ENCODE results near the gene TMPRSS15.
"Not testable (repeated sequence)": the region's sequence is repeated elsewhere in the genome, so short reads cannot be mapped to it uniquely, and the experiment has no call there.

Gene TMPRSS15

GRCh38 chr21:18403735-18404450, at the start of gene TMPRSS15:
TMPRSS15 (minus strand) TSS chr21:18403785; CDS start chr21:18403622, 163 bp downstream.
- no peak for DNase-seq (ENCODE audit: low read depth in 2 of 3, low spot score in 1 of 3)

DNA sequence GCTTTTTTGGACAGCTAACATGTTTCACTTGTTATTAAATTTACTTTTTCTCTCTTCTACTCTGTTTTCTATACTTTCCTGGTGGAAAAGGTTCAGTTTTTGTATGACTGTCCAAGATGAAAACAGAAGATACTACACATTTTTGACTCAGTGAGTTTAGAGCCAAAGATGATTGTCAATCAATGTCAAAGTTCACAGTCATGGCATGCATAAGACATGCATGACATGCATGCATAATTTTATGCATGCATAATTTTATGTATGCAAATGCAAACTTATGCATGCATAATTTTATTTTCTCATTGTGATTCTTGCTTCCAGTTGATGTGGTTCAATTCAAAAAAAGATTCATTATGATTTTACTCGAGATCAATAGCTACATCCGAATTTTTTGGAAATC, 48.1 kb upstream of the TMPRSS15 start:
- no peak for DNase-seq (ENCODE audit: low read depth in 2 of 3, low spot score in 1 of 3)

DNA sequence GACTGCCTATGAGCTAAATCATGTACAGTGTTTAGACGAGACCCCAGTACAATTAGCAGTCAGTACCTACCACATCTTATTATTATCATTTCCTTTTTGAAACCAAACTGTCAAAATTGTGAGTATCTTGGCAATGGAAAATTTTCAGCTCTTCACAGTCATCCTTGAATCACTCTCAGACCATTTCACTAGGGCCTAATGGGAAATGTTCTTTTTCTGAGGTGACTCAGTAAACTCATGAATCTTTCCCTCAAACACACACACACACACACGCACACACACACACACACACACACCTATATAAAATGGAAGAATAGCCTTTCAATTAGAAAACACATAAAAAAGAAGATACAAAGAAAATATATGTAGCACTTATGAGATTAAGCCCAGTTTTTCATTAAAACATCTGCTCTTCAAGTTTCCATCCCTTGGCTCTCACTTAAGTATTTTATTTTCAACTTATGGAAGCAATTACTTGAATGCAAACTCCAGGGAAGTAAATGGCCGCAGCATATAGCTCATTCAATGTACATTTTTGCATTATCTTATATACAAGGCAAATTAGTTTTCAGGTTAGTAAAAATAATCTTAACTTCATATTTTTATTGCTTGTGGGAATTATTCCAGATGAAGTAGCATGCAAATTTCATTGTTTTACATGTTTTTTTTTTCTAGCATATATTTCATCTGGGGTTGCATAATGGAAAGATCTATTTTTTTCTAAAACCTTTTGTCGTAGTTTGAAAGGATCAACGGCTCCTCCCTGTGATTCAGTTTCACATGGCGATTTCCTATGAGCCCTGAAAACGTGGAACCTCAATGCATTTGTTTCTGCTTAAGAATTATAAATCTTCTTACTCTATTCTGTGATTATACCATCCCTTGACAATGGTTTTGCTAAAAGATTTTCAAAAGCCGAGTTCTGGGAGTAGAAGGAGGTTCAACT, 46.3 kb upstream of the TMPRSS15 start:
- no peak for DNase-seq (ENCODE audit: low read depth in 2 of 3, low spot score in 1 of 3)

DNA sequence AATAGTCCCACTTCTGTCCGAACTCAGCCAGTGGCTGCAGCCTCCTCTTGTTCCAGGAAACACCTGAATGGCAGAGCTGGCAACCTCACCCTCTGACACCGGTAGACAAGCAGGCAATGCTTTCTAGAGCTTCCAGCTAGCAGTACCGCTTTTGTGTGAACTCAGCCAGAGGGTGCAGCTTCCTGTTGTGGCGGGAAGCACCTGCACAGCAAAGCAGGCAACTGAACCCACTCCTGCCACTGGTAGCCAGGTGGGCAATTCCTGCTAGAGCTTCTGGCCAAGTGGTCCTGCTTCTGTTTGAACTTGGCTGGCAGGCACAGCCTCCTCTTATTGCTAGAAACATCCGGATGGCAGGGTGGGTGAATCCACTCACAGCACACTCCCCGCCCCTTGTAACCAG, 40.1 kb upstream of the TMPRSS15 start:
- DNase-seq (ENCODE audit: low read depth in 2 of 3, low spot score in 1 of 3) = no peak

- no peak for DNase-seq (ENCODE audit: low read depth in 2 of 3, low spot score in 1 of 3)
Measured at GRCh38 chr21:18443085-18443484, 39.5 kb upstream of the TMPRSS15 start.

GRCh38 chr21:18430341-18430740, 26.8 kb upstream of the TMPRSS15 start:
- DNase-seq (ENCODE audit: low read depth in 2 of 3, low spot score in 1 of 3) = no peak

- DNase-seq (ENCODE audit: low read depth in 2 of 3, low spot score in 1 of 3) = no peak
Measured at GRCh38 chr21:18424276-18424675, 20.7 kb upstream of the TMPRSS15 start.

- DNase-seq (ENCODE audit: low read depth in 2 of 3, low spot score in 1 of 3) = no peak
Measured at GRCh38 chr21:18417141-18417790, 13.7 kb upstream of the TMPRSS15 start.

DNA sequence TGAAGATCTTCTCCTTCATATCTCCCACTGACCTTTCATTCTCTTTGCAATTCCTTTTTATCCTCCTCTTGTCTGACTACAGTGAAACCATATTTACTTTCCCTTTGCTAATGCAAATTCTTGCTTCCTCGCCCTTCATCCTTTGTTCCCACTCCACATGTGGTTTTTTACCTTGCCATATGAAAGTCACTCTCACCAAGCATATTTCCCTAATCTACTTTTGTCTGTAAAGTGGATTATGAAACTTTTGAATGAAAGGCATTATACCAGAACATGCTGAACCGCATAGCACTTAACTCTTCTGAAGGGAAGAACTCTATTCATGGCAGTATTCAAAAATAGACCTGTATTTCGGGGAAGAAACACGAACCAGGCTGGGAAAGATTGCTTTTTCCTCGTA, 8.0 kb upstream of the TMPRSS15 start:
- no peak for DNase-seq (ENCODE audit: low read depth in 2 of 3, low spot score in 1 of 3)

GRCh38 chr21:18409579-18409978, 6.0 kb upstream of the TMPRSS15 start:
- no peak for DNase-seq (ENCODE audit: low read depth in 2 of 3, low spot score in 1 of 3)

- no peak for DNase-seq (ENCODE audit: low read depth in 2 of 3, low spot score in 1 of 3)
Measured at GRCh38 chr21:18398843-18399242, 4.7 kb downstream of the TMPRSS15 start.

- DNase-seq (ENCODE audit: low read depth in 2 of 3, low spot score in 1 of 3) = no peak
Measured at GRCh38 chr21:18387994-18388393, 15.6 kb downstream of the TMPRSS15 start.

DNA sequence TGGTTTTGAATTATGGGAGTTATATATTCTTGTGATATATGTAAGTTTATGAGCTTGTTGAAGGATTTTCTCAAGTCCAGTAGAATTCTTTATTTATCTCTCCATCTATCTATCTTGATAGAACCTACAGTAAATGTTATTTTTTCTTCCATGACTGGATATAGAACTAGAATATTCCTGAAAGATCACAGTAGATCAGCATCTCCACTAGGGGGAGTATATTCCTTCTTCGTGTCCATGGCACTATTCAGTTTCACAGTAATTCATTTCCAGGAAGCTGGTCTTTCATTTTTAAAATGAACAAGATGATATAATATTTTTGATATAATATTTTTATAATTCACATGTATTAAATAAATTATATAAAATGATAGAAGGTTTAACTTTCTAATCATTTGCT, 18.8 kb downstream of the TMPRSS15 start:
- DNase-seq (ENCODE audit: low read depth in 2 of 3, low spot score in 1 of 3) = no peak

DNA sequence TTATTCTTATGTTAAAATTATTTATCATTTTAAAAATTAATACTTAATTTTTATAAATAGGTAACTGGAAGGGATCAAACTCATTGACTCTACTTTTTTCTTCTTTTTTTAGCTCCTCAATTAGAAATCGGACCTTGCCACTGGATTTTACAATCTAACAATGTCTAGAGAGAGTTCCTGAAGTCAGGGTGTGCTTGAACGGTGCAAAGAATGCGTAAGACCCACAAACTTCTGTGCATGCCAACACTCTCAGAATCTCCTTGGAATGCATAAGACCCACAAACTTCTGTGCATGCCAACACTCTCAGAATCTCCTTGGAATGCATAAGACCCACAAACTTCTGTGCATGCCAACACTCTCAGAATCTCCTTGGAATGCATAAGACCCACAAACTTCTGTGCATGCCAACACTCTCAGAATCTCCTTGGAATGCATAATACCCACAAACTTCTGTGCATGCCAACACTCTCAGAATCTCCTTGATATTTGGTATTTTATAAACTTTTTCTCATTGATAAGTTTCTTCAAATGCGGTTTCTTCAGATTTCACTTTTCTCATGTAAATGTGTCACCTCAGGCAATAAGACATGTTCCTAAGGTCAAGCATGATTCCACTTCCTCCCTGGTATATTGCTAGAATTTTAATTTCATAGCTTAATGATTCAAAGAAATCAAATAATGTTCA, 20.5 kb downstream of the TMPRSS15 start:
- DNase-seq (ENCODE audit: low read depth in 2 of 3, low spot score in 1 of 3) = not testable (repeated sequence)

DNA sequence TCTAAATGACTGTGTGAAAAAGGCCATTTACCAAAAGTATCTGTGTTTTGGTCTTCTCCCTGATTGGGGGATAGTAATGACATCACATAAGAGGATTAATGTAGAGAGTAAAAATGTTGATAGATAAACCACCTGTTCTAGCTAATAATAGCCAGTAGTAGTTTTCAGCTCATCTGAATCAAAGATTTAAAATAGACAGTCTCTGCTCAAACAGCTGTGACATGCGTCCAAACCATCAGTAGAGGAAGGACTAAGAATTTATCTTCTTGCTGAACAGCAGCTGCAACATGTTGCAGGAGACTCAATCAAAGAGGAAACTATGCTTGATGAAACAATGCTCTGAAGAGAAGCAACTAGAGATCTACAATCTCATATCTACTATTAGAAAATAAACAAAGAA, 21.4 kb downstream of the TMPRSS15 start:
- no peak for DNase-seq (ENCODE audit: low read depth in 2 of 3, low spot score in 1 of 3)

DNA sequence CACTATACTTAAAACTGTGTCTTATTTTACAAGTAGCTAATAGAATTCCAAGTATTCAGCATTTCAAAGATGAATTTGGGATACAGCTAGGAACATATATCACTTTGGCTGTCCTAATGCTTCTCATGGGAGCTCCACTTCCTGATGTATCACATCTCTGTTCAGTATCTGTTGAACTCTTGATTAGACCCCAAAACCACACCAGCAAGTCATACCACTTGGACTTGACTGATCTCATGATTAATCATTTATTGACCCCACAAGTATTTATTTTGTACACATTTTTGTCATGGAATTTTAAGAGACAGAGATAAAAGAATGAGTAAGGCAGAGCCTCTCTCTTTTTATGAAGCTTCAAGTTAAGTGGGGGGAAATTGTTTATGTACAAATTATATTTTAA, 30.0 kb downstream of the TMPRSS15 start:
- no peak for DNase-seq (ENCODE audit: low read depth in 2 of 3, low spot score in 1 of 3)

DNA sequence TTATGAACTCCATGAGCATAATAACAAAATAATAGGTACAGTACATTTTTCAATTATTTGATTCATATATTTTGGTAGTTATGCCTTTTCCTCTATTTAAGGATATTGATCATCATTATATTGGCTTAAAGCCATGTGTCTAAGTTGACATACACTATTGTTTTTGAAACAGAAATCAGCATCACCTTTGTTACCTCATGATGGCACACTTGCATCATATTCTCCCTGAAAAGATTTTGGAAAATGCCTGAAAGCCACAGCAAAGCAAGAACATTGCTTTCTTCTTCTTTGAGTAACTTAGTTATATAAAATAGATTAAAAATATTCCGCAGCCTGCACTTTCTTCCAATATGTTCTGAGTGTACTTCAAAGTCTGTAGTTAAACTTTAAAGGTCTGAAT, 33.3 kb downstream of the TMPRSS15 start:
- no peak for DNase-seq (ENCODE audit: low read depth in 2 of 3, low spot score in 1 of 3)

- no peak for DNase-seq (ENCODE audit: low read depth in 2 of 3, low spot score in 1 of 3)
Measured at GRCh38 chr21:18369115-18369514, 34.5 kb downstream of the TMPRSS15 start.

- DNase-seq (ENCODE audit: low read depth in 2 of 3, low spot score in 1 of 3) = no peak
Measured at GRCh38 chr21:18368205-18368604, 35.4 kb downstream of the TMPRSS15 start.

- no peak for DNase-seq (ENCODE audit: low read depth in 2 of 3, low spot score in 1 of 3)
Measured at GRCh38 chr21:18356801-18357200, 46.8 kb downstream of the TMPRSS15 start.

- DNase-seq (ENCODE audit: low read depth in 2 of 3, low spot score in 1 of 3) = no peak
Measured at GRCh38 chr21:18354947-18355346, 48.6 kb downstream of the TMPRSS15 start.
